Hepatocyte (in vitro differentiated cells): ENCODE measurements around the gene SGSM2.

Experiments used
- EZH2 ChIP-seq: fragments of 200-600 bp; sonication (generic); IDR thresholded peaks from 2 replicates; pipeline ENCODE4 v1.6.1; 2016; ENCODE audit warnings: antibody characterized with exemption, mild to moderate bottlenecking, borderline replicate concordance
- EZH2phosphoT487 ChIP-seq: fragments of 200-600 bp; sonication (generic); IDR thresholded peaks from one replicate; pipeline ENCODE4 v1.6.1; 2018; ENCODE audit warnings: antibody characterized with exemption, mild to moderate bottlenecking, low read depth, moderate library complexity; ENCODE audit not compliant: unreplicated experiment, severe bottlenecking
- TF ChIP-seq, protein P1 (sequence below): fragments of 200-600 bp; sonication (generic); IDR thresholded peaks from 2 replicates; pipeline ENCODE4 v1.5.1; 2016; ENCODE audit warnings: antibody characterized with exemption, mild to moderate bottlenecking; ENCODE audit not compliant: poor library complexity

DNA sequence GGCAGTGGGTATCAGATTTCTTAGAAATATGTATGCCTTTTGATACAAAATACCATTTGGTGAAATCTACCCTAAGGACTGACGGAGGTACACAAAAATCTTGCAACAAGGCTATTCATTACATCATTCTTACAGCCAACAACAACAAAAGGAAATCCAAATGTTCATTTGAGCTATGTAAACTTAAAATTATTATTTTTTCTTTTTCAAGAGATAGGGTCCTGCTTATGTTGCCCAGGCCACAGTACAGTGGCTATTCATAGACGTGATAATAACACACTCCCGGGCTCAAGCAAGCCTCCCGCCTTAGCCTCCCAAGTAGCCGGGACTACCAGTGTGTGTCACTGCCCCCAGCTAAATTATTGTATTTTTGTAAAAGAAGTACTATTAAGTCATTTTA lies 24.6 kb upstream of the SGSM2 start:
- TF ChIP-seq, protein P1, sequence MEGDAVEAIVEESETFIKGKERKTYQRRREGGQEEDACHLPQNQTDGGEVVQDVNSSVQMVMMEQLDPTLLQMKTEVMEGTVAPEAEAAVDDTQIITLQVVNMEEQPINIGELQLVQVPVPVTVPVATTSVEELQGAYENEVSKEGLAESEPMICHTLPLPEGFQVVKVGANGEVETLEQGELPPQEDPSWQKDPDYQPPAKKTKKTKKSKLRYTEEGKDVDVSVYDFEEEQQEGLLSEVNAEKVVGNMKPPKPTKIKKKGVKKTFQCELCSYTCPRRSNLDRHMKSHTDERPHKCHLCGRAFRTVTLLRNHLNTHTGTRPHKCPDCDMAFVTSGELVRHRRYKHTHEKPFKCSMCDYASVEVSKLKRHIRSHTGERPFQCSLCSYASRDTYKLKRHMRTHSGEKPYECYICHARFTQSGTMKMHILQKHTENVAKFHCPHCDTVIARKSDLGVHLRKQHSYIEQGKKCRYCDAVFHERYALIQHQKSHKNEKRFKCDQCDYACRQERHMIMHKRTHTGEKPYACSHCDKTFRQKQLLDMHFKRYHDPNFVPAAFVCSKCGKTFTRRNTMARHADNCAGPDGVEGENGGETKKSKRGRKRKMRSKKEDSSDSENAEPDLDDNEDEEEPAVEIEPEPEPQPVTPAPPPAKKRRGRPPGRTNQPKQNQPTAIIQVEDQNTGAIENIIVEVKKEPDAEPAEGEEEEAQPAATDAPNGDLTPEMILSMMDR, result no peak
- TF ChIP-seq EZH2 (no peak), EZH2phosphoT487 (no peak)
